ENCODE data around the gene ISY1.

GRCh38 chr3:129095285-129095684 lies 65.6 kb downstream of the ISY1 start:
- TF ChIP-seq CTCF (IDR thresholded peaks at IDR 0.05) (no peak), POLR2A (IDR thresholded peaks at IDR 0.05) (no peak), POLR2AphosphoS5 (IDR thresholded peaks at IDR 0.05) (no peak)

All from sigmoid colon (tissue), 4 donors.